SK-N-SH treated with all-trans-retinoic acid at 6 μM for 48 hours (cell line): Measurements from ENCODE around the gene KMT2D.

Experiments used
- ATAC-seq: fragments of 200-7000 bp; cut with Tn5 transposase; 3 replicates; pipeline ENCODE4 v1.9.1; 2020; ENCODE audit warnings: mild to moderate bottlenecking, moderate library complexity
- ARNTL ChIP-seq: fragments of 450-650 bp; formaldehyde crosslinking; IDR thresholded peaks from 2 replicates; pipeline ENCODE4 v1.5.0; 2020; ENCODE audit warnings: low read depth, mild to moderate bottlenecking, moderate library complexity, borderline replicate concordance
- BACH2 ChIP-seq: fragments of 250-450 bp; sonication (Bioruptor Pico); IDR thresholded peaks from 2 replicates; pipeline ENCODE4 v1.9.0; 2021; ENCODE audit warnings: mild to moderate bottlenecking, borderline replicate concordance
- CREB5 ChIP-seq: fragments of 250-450 bp; sonication (Bioruptor Pico); IDR thresholded peaks from 2 replicates; pipeline ENCODE4 v1.5.1; 2020; ENCODE audit warnings: low read depth, mild to moderate bottlenecking, moderate library complexity
- CSDC2 ChIP-seq: fragments of 250-450 bp; sonication (Bioruptor Pico); IDR thresholded peaks from 2 replicates; pipeline ENCODE4 v1.5.0; 2020; ENCODE audit warnings: mild to moderate bottlenecking, moderate library complexity
- CSRNP3 ChIP-seq: fragments of 250-450 bp; sonication (Bioruptor Pico); IDR thresholded peaks from 2 replicates; pipeline ENCODE4 v1.5.1; 2021; ENCODE audit warnings: mild to moderate bottlenecking, moderate library complexity
- GLIS3 ChIP-seq: fragments of 250-450 bp; sonication (Bioruptor Pico); IDR thresholded peaks from 2 replicates; pipeline ENCODE4 v1.5.0; 2020; ENCODE audit warnings: mild to moderate bottlenecking, moderate library complexity
- OSR1 ChIP-seq: fragments of 250-450 bp; sonication (Bioruptor Pico); IDR thresholded peaks from 2 replicates; pipeline ENCODE4 v1.8.0; 2022; ENCODE audit warnings: moderate library complexity, mild to moderate bottlenecking, inconsistent platforms
- POU6F1 ChIP-seq: fragments of 250-450 bp; sonication (Bioruptor Pico); IDR thresholded peaks from 2 replicates; pipeline ENCODE4 v1.8.0; 2021; ENCODE audit warnings: low read depth, mild to moderate bottlenecking, moderate library complexity, borderline replicate concordance
- PPARA ChIP-seq: fragments of 250-450 bp; sonication (Bioruptor Pico); IDR thresholded peaks from 2 replicates; pipeline ENCODE4 v1.5.0; 2020; ENCODE audit warnings: mild to moderate bottlenecking, borderline replicate concordance
- RARB ChIP-seq: fragments of 250-450 bp; sonication (Bioruptor Pico); IDR thresholded peaks from 2 replicates; pipeline ENCODE4 v1.8.0; 2021; ENCODE audit warnings: mild to moderate bottlenecking, moderate library complexity
- SNAI2 ChIP-seq: fragments of 250-450 bp; sonication (Bioruptor Pico); IDR thresholded peaks from 2 replicates; pipeline ENCODE4 v1.5.0; 2020; ENCODE audit warnings: mild to moderate bottlenecking, moderate library complexity
- TCF4 ChIP-seq: fragments of 250-450 bp; sonication (Bioruptor Pico); IDR thresholded peaks from 2 replicates; pipeline ENCODE4 v1.8.0; 2021; ENCODE audit warnings: mild to moderate bottlenecking, moderate library complexity, borderline replicate concordance
- TOX ChIP-seq: fragments of 250-450 bp; sonication (Bioruptor Pico); IDR thresholded peaks from 2 replicates; pipeline ENCODE4 v1.8.0; 2021; ENCODE audit warnings: mild to moderate bottlenecking, moderate library complexity, borderline replicate concordance
- TSHZ2 ChIP-seq: fragments of 250-450 bp; sonication (Bioruptor Pico); IDR thresholded peaks from 2 replicates; pipeline ENCODE4 v1.5.0; 2020; ENCODE audit warnings: mild to moderate bottlenecking, moderate library complexity
- ZC3H10 ChIP-seq: fragments of 250-450 bp; sonication (Bioruptor Pico); IDR thresholded peaks from 2 replicates; pipeline ENCODE4 v1.5.1; 2021; ENCODE audit warnings: mild to moderate bottlenecking, moderate library complexity
- ZFP3 ChIP-seq: fragments of 250-450 bp; sonication (Bioruptor Pico); IDR thresholded peaks from 2 replicates; pipeline ENCODE4 v1.5.0; 2020; ENCODE audit warnings: mild to moderate bottlenecking, moderate library complexity
- ZFP30 ChIP-seq: fragments of 450-650 bp; formaldehyde crosslinking; IDR thresholded peaks from 2 replicates; pipeline ENCODE4 v1.5.0; 2022; ENCODE audit warnings: mild to moderate bottlenecking, moderate library complexity
- ZNF565 ChIP-seq: fragments of 450-650 bp; formaldehyde crosslinking; conservative IDR thresholded peaks from 2 replicates; pipeline ENCODE4 v1.5.0; 2020; ENCODE audit warnings: low read depth, mild to moderate bottlenecking, moderate library complexity
- ZNF8 ChIP-seq: fragments of 450-650 bp; formaldehyde crosslinking; IDR thresholded peaks from 2 replicates; pipeline ENCODE4 v1.5.0; 2020; ENCODE audit warnings: mild to moderate bottlenecking, moderate library complexity
- TF ChIP-seq, protein P1 (sequence below): fragments of 250-450 bp; sonication (Bioruptor Pico); IDR thresholded peaks from 2 replicates; pipeline ENCODE4 v1.8.0; 2020; ENCODE audit warnings: mild to moderate bottlenecking, moderate library complexity, borderline replicate concordance

KMT2D gene

GRCh38 chr12:49059045-49059298, 1.6 kb downstream of the KMT2D start:
- ATAC-seq, result no peak

DNA sequence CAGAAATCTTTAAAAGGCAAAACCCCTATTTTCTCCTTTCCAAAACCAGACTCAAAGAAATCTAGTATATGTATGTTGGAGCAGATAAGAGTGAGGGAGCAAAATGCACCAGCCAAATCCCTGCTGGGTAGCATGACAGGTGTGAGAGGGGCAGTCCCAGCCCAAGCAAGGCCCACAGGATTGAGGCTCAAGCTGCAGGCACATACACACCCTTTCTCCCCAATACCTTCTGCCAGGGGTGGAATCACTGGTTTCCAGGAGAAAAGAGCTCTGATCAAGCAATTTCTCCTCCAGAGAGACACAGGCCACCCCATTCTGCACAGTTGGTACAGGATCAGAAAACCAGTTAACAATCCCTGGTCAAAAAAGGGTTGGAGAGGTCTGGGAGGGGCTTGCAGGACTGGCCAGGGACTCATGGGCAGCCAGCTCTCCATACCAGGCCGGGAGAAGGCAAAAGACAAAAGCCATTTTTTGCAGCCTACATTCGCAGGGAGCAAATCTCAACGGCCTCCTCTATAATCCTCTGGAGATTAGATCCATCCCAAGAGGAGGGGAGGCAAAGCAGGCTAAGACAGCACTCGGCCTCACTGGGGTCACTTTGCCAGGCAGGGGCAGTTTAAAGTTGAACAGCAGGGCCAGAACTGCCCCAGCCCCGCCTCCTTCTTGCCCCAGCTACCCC, 2.1 kb downstream of the KMT2D start:
- no peak for ATAC-seq
- TF ChIP-seq ZFP3 (CRISPR knock-in tag), result no peak
- TF ChIP-seq TOX (CRISPR knock-in tag), result no peak
- TF ChIP-seq SNAI2 (CRISPR knock-in tag), result no peak
- TF ChIP-seq, protein P1, sequence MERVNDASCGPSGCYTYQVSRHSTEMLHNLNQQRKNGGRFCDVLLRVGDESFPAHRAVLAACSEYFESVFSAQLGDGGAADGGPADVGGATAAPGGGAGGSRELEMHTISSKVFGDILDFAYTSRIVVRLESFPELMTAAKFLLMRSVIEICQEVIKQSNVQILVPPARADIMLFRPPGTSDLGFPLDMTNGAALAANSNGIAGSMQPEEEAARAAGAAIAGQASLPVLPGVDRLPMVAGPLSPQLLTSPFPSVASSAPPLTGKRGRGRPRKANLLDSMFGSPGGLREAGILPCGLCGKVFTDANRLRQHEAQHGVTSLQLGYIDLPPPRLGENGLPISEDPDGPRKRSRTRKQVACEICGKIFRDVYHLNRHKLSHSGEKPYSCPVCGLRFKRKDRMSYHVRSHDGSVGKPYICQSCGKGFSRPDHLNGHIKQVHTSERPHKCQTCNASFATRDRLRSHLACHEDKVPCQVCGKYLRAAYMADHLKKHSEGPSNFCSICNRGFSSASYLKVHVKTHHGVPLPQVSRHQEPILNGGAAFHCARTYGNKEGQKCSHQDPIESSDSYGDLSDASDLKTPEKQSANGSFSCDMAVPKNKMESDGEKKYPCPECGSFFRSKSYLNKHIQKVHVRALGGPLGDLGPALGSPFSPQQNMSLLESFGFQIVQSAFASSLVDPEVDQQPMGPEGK (CRISPR knock-in tag), result no peak
- TF ChIP-seq CREB5, result no peak
- no peak for TF ChIP-seq CSRNP3 (CRISPR knock-in tag)
- no peak for TF ChIP-seq ZNF8 (CRISPR knock-in tag)
- no peak for TF ChIP-seq CSDC2 (CRISPR knock-in tag)
- TF ChIP-seq RARB (CRISPR knock-in tag), result no peak
- TF ChIP-seq ARNTL (CRISPR knock-in tag), result no peak
- no peak for TF ChIP-seq OSR1 (CRISPR knock-in tag)
- no peak for TF ChIP-seq ZFP30 (CRISPR knock-in tag)
- TF ChIP-seq ZNF565 (CRISPR knock-in tag), result no peak

More at GRCh38 chr12:49059045-49059298, 1.6 kb downstream of the KMT2D start:
- TF ChIP-seq TCF4 (no peak), BACH2 (CRISPR knock-in tag) (no peak)

GRCh38 chr12:49057888-49058287, 2.7 kb downstream of the KMT2D start:
- no peak for TF ChIP-seq OSR1 (CRISPR knock-in tag)
- TF ChIP-seq CSDC2 (CRISPR knock-in tag), result no peak
- no peak for TF ChIP-seq ARNTL (CRISPR knock-in tag)
- TF ChIP-seq TSHZ2, result no peak
- no peak for TF ChIP-seq ZFP30 (CRISPR knock-in tag)
- TF ChIP-seq PPARA (CRISPR knock-in tag), result no peak
- no peak for TF ChIP-seq TCF4
- TF ChIP-seq ZFP3 (CRISPR knock-in tag), result no peak
- TF ChIP-seq TOX (CRISPR knock-in tag), result no peak
- TF ChIP-seq GLIS3 (CRISPR knock-in tag), result no peak
- TF ChIP-seq CSRNP3 (CRISPR knock-in tag), result no peak
- TF ChIP-seq POU6F1 (CRISPR knock-in tag), result no peak
- TF ChIP-seq, protein P1 (CRISPR knock-in tag), result no peak
- no peak for TF ChIP-seq ZC3H10 (CRISPR knock-in tag)
- no peak for TF ChIP-seq RARB (CRISPR knock-in tag)
- ATAC-seq, result no peak
